Esophagus (tissue), 2 donors: ENCODE data around the gene CERS6. TPM values are rescaled to one million over a fixed set of nuclear protein-coding genes. Genes with fewer than 3 reads are reported as not detected.

Source experiments
- H3K27ac ChIP-seq, 2 donors: one replicate each; pipeline ENCODE4 v1.5.1; 2013; ENCODE audit warnings: low read depth in 2 of 2, mild to moderate bottlenecking in 2 of 2, inconsistent platforms in 1 of 2, low read length in 1 of 2, moderate library complexity in 1 of 2
- H3K27me3 ChIP-seq, 2 donors: one replicate each; pipeline ENCODE4 v1.6.1; 2013; ENCODE audit warnings: low read length in 2 of 2, control low read depth in 1 of 2, mild to moderate bottlenecking in 1 of 2; ENCODE audit not compliant: insufficient read depth in 2 of 2, control insufficient read depth in 1 of 2
- H3K36me3 ChIP-seq, 2 donors: one replicate each; pipeline ENCODE4 v1.6.1; 2013; ENCODE audit warnings: low read length in 1 of 2; ENCODE audit not compliant: control insufficient read depth in 2 of 2, insufficient read depth in 2 of 2
- H3K4me1 ChIP-seq, 2 donors: one replicate each; pipeline ENCODE4 v1.6.1; 2013; ENCODE audit warnings: low read length in 1 of 2; ENCODE audit not compliant: control insufficient read depth in 2 of 2, insufficient read depth in 2 of 2
- H3K4me3 ChIP-seq, 2 donors: one replicate each; pipeline ENCODE4 v1.5.1; 2013; ENCODE audit warnings: low read length in 2 of 2, mild to moderate bottlenecking in 2 of 2, low read depth in 1 of 2, moderate library complexity in 1 of 2
- H3K9me3 ChIP-seq, 2 donors: one replicate each; pipeline ENCODE4 v1.6.1; 2013; ENCODE audit warnings: mild to moderate bottlenecking in 2 of 2, low read depth in 1 of 2, low read length in 1 of 2, moderate library complexity in 1 of 2; ENCODE audit not compliant: control insufficient read depth in 2 of 2, insufficient read depth in 1 of 2
- WGBS, 2 donors: extraction: QIAGEN DNeasy Blood & Tissue Kit; methylation state at CpG; one replicate each; pipeline ENCODE4 v1.1.7; 2013; 5-methylcytosine and 5-hydroxymethylcytosine counted together
- polyA plus RNA-seq, 2 donors: library from polyadenylated mRNA; stranded (reverse); fragments of 200-250 nt; gene quantifications; one replicate each; pipeline ENCODE4 v1.2.3, GENCODE V29; 2013
- donor health status: healthy with polysubstance abuse.
- donor health status: Bipolar disorder and iron deficiency.

Gene CERS6
- polyA plus RNA-seq, 2 donors: 4.2 to 7.6 TPM

DNA sequence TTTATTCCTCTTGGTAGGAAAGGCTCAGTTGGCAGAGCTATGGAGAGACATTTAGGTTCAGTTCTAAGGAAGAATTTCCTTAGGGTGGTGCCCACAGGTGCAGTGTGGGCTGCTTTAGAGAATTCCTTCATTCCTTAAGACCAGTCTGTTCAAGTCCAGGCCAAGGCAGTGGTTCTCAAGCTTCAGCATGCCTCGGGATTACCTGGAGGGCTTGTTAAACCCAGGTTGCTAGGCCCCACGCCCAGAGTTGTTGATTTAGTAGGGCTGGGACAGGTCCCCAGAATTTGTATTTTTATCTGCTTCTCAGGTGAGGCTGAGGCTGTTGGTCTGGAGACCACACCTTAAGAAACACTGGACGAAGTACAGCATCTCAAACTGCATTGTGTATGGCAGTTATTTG lies 68.9 kb downstream of the CERS6 start:
- H3K27ac ChIP-seq: peak overlapping the region in 1 of 2 donors; percentile 29
- H3K36me3 ChIP-seq: no peaks in the 10 kb centered on the region
- no peaks in the 10 kb centered on the region for H3K27me3 ChIP-seq
- peaks cover 2 to 4% of the 10 kb centered on the region in 2 donors for H3K4me1 ChIP-seq
- 53% methylated on average over 3 of the region's 3 CpGs for WGBS, 2 donors
- H3K4me3 ChIP-seq: no peak overlapping the region
- no peaks in the 10 kb centered on the region for H3K9me3 ChIP-seq

DNA sequence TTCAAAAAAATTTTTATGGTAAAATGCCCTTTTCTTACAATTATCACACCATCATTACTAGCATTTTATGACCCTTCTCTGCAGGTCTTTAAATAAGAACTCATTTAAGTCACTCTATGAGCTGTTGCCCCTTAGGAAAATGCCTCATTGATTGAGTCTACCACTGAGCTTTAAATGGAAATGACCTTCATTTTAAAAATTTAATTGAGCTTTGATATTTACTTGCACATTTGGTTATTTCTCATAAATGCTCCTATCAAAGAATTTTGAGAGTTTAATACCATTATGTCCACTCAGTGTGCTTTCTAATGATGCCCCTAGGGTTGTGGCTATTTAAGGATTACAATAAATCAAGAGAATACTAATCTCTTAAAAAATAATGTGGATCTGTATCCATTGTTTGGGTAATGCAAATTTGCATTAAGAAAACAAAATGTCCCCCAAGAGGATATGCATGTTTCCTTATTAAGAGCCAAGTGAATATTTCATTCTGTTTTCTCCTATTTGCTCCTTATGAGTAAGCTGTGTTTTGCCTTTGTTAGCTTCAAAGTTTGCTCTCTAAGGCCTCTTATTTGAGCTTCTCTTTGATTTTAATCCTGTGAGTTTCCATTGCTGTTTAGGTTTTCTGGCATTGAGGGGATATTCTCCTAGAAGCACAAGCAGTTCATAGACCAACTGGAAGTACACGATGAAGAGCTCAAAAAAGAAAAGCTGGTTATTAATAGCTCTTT lies 69.8 kb downstream of the CERS6 start:
- peaks cover 2 to 4% of the 10 kb centered on the region in 2 donors for H3K4me1 ChIP-seq
- H3K27me3 ChIP-seq: no peaks in the 10 kb centered on the region
- no peak overlapping the region for H3K4me3 ChIP-seq
- H3K27ac ChIP-seq: peak overlapping the region in 1 of 2 donors; percentile 62
- H3K9me3 ChIP-seq: no peaks in the 10 kb centered on the region
- H3K36me3 ChIP-seq: no peaks in the 10 kb centered on the region
- WGBS, 2 donors: 29 to 36% methylated on average over 1 of the region's 1 CpG

- H3K4me1 ChIP-seq: peaks cover 2 to 4% of the 10 kb centered on the region in 2 donors
- H3K4me3 ChIP-seq: no peak overlapping the region
- H3K27ac ChIP-seq: peak overlapping the region; percentile 24 to 65
- WGBS, 2 donors: 25 to 38% methylated on average over 3 of the region's 3 CpGs
- H3K9me3 ChIP-seq: no peaks in the 10 kb centered on the region
- H3K27me3 ChIP-seq: no peaks in the 10 kb centered on the region
- no peaks in the 10 kb centered on the region for H3K36me3 ChIP-seq
Observed at GRCh38 chr2:168526641-168527040, 70.6 kb downstream of the CERS6 start.

- Histone ChIP-seq H3K4me3 (no peak overlapping the region), H3K27ac (peak overlapping the region in 1 of 2 donors; percentile 59), H3K36me3 (no peaks in the 10 kb centered on the region), H3K27me3 (no peaks in the 10 kb centered on the region), H3K9me3 (no peaks in the 10 kb centered on the region), H3K4me1 (peaks cover 2 to 4% of the 10 kb centered on the region in 2 donors)
Observed at GRCh38 chr2:168528016-168528415, 71.9 kb downstream of the CERS6 start.

DNA sequence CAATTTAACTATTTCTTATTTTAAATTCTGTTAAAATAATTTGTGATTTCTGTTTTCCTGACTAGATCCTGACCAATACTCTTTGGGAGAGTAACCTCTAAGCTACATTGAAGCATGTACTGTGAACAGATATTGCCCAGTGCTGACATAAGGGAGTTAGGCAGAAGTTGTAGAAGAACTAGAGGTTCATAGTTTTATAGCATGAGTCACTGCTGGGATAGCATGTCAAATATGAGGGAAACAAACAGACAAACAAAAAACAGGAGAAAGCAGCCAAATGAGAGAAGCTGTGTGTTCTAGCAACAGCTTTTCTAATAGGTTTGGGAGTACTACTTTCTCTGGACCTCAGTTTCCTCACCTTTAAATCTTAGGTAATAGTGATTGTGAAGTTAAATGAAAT lies 72.4 kb downstream of the CERS6 start:
- no peaks in the 10 kb centered on the region for H3K9me3 ChIP-seq
- no peak overlapping the region for H3K4me3 ChIP-seq
- peaks cover 2 to 4% of the 10 kb centered on the region in 2 donors for H3K4me1 ChIP-seq
- no peaks in the 10 kb centered on the region for H3K36me3 ChIP-seq
- H3K27ac ChIP-seq: peak overlapping the region in 1 of 2 donors; percentile 59
- H3K27me3 ChIP-seq: no peaks in the 10 kb centered on the region

DNA sequence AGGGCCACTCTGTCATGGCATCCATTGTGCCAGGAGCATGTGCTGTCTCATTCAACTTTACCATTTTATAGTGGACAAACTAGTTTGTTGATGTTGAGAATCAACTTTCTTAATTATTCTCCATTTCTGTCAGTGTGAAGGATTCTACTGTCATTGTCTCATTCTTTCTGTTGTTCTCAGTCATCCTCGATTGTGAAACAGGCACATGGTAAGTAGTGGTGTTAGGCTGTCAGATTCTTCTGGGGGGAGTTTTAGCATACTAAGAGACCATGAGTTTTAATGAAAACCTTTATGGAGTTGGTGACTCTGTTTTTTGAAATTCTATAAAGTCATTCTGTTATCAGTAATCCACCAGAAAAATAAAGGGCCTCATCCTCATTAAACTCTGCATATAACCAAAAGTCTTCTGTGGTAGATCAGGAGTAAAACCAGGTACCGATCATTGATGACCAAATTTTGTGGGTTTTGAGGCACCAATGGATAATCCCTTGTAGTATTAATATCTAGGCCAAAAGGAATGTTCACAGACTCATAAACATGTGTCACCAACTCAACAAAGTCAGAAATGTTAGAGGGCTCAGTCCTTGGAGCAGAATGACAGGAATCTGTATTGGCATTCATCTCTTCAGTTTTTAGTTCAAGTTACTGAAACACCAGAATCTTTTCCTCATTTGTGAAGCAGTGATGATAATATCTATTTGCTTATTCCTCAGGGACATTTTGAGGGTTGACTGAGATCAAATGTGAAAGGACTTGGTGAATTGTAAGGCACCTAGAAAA lies 73.2 kb downstream of the CERS6 start:
- no peaks in the 10 kb centered on the region for H3K36me3 ChIP-seq
- H3K4me3 ChIP-seq: no peak overlapping the region
- H3K9me3 ChIP-seq: no peaks in the 10 kb centered on the region
- no peaks in the 10 kb centered on the region for H3K27me3 ChIP-seq
- WGBS, 2 donors: 71 to 86% methylated on average over 2 of the region's 2 CpGs
- peaks cover 2 to 4% of the 10 kb centered on the region in 2 donors for H3K4me1 ChIP-seq
- peak overlapping the region in 1 of 2 donors; percentile 25 for H3K27ac ChIP-seq

DNA sequence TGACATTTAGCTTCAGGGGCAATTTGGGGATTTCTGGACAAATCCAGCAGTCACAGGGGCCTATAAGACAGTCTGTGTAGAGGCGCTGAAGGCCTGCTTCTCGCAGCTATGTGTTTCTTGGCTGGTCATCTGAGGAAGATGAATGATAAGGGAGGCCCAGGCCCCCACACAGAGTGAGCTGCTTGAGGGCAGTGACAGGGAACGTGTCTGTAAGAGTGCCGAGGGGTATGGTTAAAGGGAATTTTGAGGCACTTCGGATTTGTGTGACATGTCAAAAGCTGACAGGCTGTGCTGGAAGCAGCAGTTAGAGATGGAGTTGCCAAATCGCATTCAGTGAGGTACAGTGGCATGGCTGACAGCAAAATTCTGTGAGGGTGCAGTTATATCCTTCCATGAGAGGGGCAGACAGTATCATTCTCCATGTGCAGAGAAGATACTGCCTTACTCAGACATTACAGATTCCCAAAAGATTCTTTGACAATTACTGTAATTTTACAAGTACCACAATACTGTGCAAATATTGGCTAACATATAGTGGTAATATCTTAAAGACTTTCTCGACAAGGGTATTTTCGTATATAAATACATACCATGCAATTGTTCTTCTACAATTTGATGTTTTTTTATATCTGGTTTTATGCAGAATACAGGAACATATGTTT lies 74.0 kb downstream of the CERS6 start:
- WGBS, 2 donors: 70% methylated on average over 8 of the region's 8 CpGs
- Histone ChIP-seq H3K27me3 (no peaks in the 10 kb centered on the region), H3K4me1 (peaks cover 2 to 4% of the 10 kb centered on the region in 2 donors)

GRCh38 chr2:168530982-168531622 lies 75.0 kb downstream of the CERS6 start:
- H3K36me3 ChIP-seq: no peaks in the 10 kb centered on the region
- H3K4me1 ChIP-seq: peaks cover 2 to 7% of the 10 kb centered on the region in 2 donors
- H3K27ac ChIP-seq: peak overlapping the region in 1 of 2 donors; percentile 21
- no peak overlapping the region for H3K4me3 ChIP-seq
- no peaks in the 10 kb centered on the region for H3K9me3 ChIP-seq
- 71 to 77% methylated on average over 4 of the region's 4 CpGs for WGBS, 2 donors
- no peaks in the 10 kb centered on the region for H3K27me3 ChIP-seq

More for the DNA sequence above, 74.0 kb downstream of the CERS6 start:
- Histone ChIP-seq H3K36me3 (no peaks in the 10 kb centered on the region), H3K9me3 (no peaks in the 10 kb centered on the region), H3K27ac (peak overlapping the region; percentile 1 to 25), H3K4me3 (no peak overlapping the region)

GRCh38 chr2:168534926-168535325 lies 78.9 kb downstream of the CERS6 start:
- Histone ChIP-seq H3K4me3 (no peak overlapping the region), H3K4me1 (peaks cover 0 to 7% of the 10 kb centered on the region in 2 donors), H3K27me3 (no peaks in the 10 kb centered on the region), H3K36me3 (no peaks in the 10 kb centered on the region), H3K9me3 (no peaks in the 10 kb centered on the region), H3K27ac (no peak overlapping the region)
- 91 to 94% methylated on average over 7 of the region's 7 CpGs for WGBS, 2 donors
